SH-SY5Y (cell line): Measurements from ENCODE around the gene NIM1K.

Source experiments
- GATA2 ChIP-seq: IDR thresholded peaks from 2 replicates; pipeline ENCODE4 v1.6.1; 2011; ENCODE audit warnings: mild to moderate bottlenecking, low read depth, low read length
- GATA3 ChIP-seq: IDR thresholded peaks from 2 replicates; pipeline ENCODE4 v1.6.1; 2011; ENCODE audit warnings: low read depth, mild to moderate bottlenecking, low read length, moderate library complexity

DNA sequence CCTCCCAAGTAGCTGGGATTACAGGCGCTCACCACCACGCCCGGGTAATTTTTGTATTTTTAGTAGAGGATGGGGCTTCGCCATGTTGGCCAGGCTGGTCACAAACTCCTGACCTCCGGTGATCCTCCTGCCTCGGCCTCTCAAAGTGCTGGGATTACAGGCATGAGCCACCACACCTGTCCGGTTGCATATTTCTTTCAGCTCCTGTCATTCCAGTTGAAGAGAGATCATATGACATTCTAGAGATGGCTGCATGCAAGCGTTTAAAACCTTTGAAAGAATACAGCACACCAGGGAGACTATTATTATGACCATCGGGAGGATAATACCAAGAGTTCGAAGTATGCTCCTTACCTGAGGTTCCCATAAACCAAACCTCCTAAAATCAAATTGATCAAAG, 9.6 kb upstream of the NIM1K start:
- TF ChIP-seq GATA2 (no peak), GATA3 (no peak)
